ENCODE data around the gene HSPB6. TPM values are rescaled to one million over a fixed set of nuclear protein-coding genes. Genes with fewer than 3 reads are reported as not detected.

Gene HSPB6
- total and polyA plus RNA-seq, 4 donors = 13.2 to 44.8 (median 24.5) TPM

DNA sequence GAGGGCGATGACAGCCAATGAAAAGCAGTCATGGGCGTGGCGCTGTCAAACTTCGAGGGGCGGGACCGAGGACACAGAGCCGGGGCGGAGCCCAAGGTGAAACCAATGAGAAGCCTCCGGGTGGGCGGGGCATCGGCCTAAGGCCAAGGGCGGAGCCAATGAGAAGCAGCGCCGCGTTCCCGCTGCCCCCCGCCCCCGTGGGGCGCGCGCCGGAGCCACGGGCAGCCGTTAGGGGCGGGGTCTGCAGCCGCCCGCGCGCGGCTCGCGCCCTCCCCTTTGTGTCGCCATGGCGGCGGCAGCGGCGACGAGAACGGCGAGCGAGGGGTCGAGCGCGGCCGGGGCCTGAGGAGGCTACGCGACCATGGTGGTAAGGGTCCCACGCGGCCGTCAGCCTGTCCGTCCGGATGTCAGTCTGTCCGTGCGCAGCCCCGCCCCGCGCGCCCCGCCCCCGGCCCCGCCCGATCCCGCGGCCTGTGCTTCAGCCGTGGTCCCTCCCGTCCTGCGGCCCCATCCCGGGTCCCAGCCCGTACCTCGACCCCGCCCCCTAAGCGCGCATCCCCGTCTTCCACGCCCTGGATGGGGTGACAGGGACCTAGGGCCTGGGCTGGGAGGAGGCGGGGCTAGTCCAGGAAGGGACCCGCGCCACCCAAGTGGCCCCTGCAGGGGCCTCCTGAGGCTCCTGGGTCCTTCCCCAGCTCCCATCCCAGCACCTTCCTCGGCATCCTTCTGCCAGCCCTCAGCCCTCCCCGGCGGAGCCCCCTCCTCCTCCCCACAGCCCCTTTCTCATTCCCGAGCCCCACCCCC lies 18.7 kb upstream of the HSPB6 start, which contains the start of gene ARHGAP33:
Gene ARHGAP33 (plus strand): TSS at position 267 of the 804 bp plus-strand sequence. CDS start 95 bp downstream, at position 362.
- H3K4me1 ChIP-seq (ENCODE audit: control insufficient read depth in 5 of 5, insufficient read depth in 5 of 5, low read length in 5 of 5) = peaks cover 0 to 20% (median 6%) of the 10 kb centered on the region in 5 donors
- no peaks in the 10 kb centered on the region for H3K27me3 ChIP-seq (ENCODE audit: control insufficient read depth in 3 of 3, insufficient read depth in 3 of 3, low read length in 2 of 3)
- TF ChIP-seq, protein P1, sequence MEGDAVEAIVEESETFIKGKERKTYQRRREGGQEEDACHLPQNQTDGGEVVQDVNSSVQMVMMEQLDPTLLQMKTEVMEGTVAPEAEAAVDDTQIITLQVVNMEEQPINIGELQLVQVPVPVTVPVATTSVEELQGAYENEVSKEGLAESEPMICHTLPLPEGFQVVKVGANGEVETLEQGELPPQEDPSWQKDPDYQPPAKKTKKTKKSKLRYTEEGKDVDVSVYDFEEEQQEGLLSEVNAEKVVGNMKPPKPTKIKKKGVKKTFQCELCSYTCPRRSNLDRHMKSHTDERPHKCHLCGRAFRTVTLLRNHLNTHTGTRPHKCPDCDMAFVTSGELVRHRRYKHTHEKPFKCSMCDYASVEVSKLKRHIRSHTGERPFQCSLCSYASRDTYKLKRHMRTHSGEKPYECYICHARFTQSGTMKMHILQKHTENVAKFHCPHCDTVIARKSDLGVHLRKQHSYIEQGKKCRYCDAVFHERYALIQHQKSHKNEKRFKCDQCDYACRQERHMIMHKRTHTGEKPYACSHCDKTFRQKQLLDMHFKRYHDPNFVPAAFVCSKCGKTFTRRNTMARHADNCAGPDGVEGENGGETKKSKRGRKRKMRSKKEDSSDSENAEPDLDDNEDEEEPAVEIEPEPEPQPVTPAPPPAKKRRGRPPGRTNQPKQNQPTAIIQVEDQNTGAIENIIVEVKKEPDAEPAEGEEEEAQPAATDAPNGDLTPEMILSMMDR (IDR thresholded peaks at IDR 0.05; ENCODE audit: control extremely low read depth, extremely low read depth) = no peak
- peak within 1 kb of the TSS; percentile 61 for H3K4me3 ChIP-seq
- H3K9me3 ChIP-seq (ENCODE audit: control insufficient read depth in 4 of 4, insufficient read depth in 3 of 4, low read length in 3 of 4) = no peaks in the 10 kb centered on the region
- H3K36me3 ChIP-seq (ENCODE audit: control insufficient read depth in 4 of 4, insufficient read depth in 4 of 4, low read length in 4 of 4) = peaks cover 0 to 12% (median 5%) of the 10 kb centered on the region in 4 donors
- ATAC-seq (ENCODE audit: insufficient read depth, low FRiP score) = peak; percentile 99
- DNase-seq = peak; percentile 99
- WGBS, 2 donors = 0 to 1% methylated on average over 44 to 82 of the region's 82 CpGs
- H3K9ac ChIP-seq (ENCODE audit: insufficient read depth in 1 of 2, low read length in 2 of 2) = peak within 1 kb of the TSS in 1 of 2 donors; percentile 61
- no peak within 1 kb of the TSS for H3K27ac ChIP-seq (ENCODE audit: low read depth in 1 of 2, low read length in 1 of 2)

DNA sequence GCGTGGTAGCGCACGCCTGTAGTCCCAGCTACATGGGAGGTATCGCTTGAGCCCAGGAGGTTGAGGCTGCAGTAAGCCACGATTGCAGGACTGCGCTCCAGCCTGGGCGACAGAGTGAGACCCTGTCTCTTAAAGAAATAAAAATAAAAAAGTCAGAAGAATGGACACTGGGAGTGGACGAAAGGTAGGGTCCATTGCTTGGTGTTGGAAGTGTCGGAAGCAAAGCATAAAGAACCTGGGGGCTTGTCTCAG lies 18.1 kb upstream of the HSPB6 start:
- TF ChIP-seq, protein P1 (IDR thresholded peaks at IDR 0.05; ENCODE audit: control extremely low read depth, extremely low read depth) = no peak
- ATAC-seq (ENCODE audit: insufficient read depth, low FRiP score) = no peak
- Histone ChIP-seq H3K9ac (ENCODE audit: insufficient read depth in 1 of 2, low read length in 2 of 2) (no peak overlapping the region), H3K4me3 (no peak overlapping the region), H3K9me3 (ENCODE audit: control insufficient read depth in 4 of 4, insufficient read depth in 3 of 4, low read length in 3 of 4) (no peaks in the 10 kb centered on the region), H3K4me1 (ENCODE audit: control insufficient read depth in 5 of 5, insufficient read depth in 5 of 5, low read length in 5 of 5) (peaks cover 0 to 20% (median 6%) of the 10 kb centered on the region in 5 donors), H3K27me3 (ENCODE audit: control insufficient read depth in 3 of 3, insufficient read depth in 3 of 3, low read length in 2 of 3) (no peaks in the 10 kb centered on the region), H3K27ac (ENCODE audit: low read depth in 1 of 2, low read length in 1 of 2) (no peak overlapping the region), H3K36me3 (ENCODE audit: control insufficient read depth in 4 of 4, insufficient read depth in 4 of 4, low read length in 4 of 4) (peaks cover 0 to 12% (median 3%) of the 10 kb centered on the region in 4 donors)
- WGBS, 2 donors = 24 to 39% methylated on average over 9 of the region's 9 CpGs
- DNase-seq = no peak

DNA sequence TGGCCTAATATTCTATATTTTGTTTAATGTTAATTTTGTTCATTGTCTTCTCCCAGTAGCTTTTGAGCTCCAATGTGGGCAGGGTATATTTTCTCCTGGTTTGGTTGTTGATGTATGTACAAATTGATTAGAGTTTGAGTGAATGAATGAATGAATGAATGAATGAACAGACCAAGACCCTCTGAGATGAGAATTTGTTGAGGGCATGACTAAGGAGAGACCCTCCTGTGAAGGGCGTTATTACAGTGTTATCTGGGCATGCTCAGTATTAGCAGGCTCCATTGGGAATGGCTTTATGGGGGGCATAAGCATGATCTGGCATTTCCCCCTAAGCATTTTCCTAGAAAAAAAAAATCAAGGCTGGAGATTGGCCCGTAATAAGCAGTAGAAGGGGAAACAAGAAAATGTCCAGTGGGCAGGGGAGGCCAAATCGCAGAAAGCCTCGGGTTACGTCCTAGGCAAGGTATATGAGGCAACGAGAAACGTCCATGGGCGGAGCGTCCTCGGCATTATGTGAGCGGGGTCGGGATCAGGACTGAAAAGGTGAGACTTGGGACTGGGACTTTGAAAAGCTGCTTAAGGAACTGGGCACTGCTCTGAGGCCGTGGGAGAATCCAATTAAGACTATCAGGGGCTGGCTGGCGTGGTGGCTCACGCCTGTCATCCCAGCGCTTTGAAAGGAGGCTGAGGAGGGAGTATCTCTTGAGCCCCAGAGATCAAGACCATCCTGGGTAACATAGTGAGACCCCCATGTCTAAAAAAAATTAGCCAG lies 17.6 kb upstream of the HSPB6 start:
- H3K36me3 ChIP-seq (ENCODE audit: control insufficient read depth in 4 of 4, insufficient read depth in 4 of 4, low read length in 4 of 4) = peaks cover 0 to 12% (median 3%) of the 10 kb centered on the region in 4 donors
- WGBS, 2 donors = 43 to 58% methylated on average over 16 of the region's 16 CpGs
- H3K27me3 ChIP-seq (ENCODE audit: control insufficient read depth in 3 of 3, insufficient read depth in 3 of 3, low read length in 2 of 3) = no peaks in the 10 kb centered on the region
- ATAC-seq (ENCODE audit: insufficient read depth, low FRiP score) (no peak), DNase-seq (no peak)
- peaks cover 0 to 20% (median 6%) of the 10 kb centered on the region in 5 donors for H3K4me1 ChIP-seq (ENCODE audit: control insufficient read depth in 5 of 5, insufficient read depth in 5 of 5, low read length in 5 of 5)
- H3K4me3 ChIP-seq = no peak overlapping the region
- no peak overlapping the region for H3K9ac ChIP-seq (ENCODE audit: insufficient read depth in 1 of 2, low read length in 2 of 2)
- no peaks in the 10 kb centered on the region for H3K9me3 ChIP-seq (ENCODE audit: control insufficient read depth in 4 of 4, insufficient read depth in 3 of 4, low read length in 3 of 4)
- H3K27ac ChIP-seq (ENCODE audit: low read depth in 1 of 2, low read length in 1 of 2) = no peak overlapping the region
- TF ChIP-seq, protein P1 (IDR thresholded peaks at IDR 0.05; ENCODE audit: control extremely low read depth, extremely low read depth) = no peak

Data from lung (tissue), 12 donors.